WTC11 (cell line): ENCODE data around the gene SLC5A5.

Source experiments
- CTCF ChIP-seq: fragments of 200-600 bp; IDR thresholded peaks from 2 replicates; pipeline ENCODE4 v1.8.0; 2022; ENCODE audit warnings: antibody characterized with exemption
- ERG ChIP-seq: fragments of 250-450 bp; sonication (Bioruptor Pico); IDR thresholded peaks from 2 replicates; pipeline ENCODE4 v1.8.0; 2021; ENCODE audit warnings: mild to moderate bottlenecking
- GABPB1 ChIP-seq: sonication (generic); formaldehyde crosslinking; IDR thresholded peaks from 2 replicates; pipeline ENCODE4 v1.8.1; 2023; ENCODE audit warnings: mild to moderate bottlenecking, missing genetic modification reagents
- KAT7 ChIP-seq: sonication (generic); formaldehyde crosslinking; IDR thresholded peaks from 2 replicates; pipeline ENCODE4 v1.8.1; 2023; ENCODE audit warnings: missing genetic modification reagents, mild to moderate bottlenecking, borderline replicate concordance
- ZBTB21 ChIP-seq: sonication (generic); formaldehyde crosslinking; IDR thresholded peaks from 2 replicates; pipeline ENCODE4 v1.8.1; 2023; ENCODE audit warnings: mild to moderate bottlenecking, missing genetic modification reagents, borderline replicate concordance
- ZBTB43 ChIP-seq: sonication (generic); formaldehyde crosslinking; IDR thresholded peaks from 2 replicates; pipeline ENCODE4 v1.8.1; 2023; ENCODE audit warnings: mild to moderate bottlenecking, missing genetic modification reagents
- ZNF121 ChIP-seq: sonication (generic); formaldehyde crosslinking; IDR thresholded peaks from 2 replicates; pipeline ENCODE4 v1.8.0; 2023; ENCODE audit warnings: missing genetic modification reagents

- no peak for TF ChIP-seq ZNF121 (CRISPR knock-in tag)
- no peak for TF ChIP-seq CTCF
- TF ChIP-seq ZBTB21 (CRISPR knock-in tag) = no peak
- TF ChIP-seq ZBTB43 = no peak
- no peak for TF ChIP-seq ERG (CRISPR knock-in tag)
- no peak for TF ChIP-seq KAT7
- TF ChIP-seq GABPB1 (CRISPR knock-in tag) = no peak
These were observed 39.1 kb downstream of the SLC5A5 start for GRCh38 chr19:17910791-17911360.
